HepG2 (cell line): ENCODE data around the gene PTPRE. TPM values are rescaled to one million over a fixed set of nuclear protein-coding genes. Genes with fewer than 3 reads are reported as not detected.

Source experiments
- ATAC-seq: fragments of 200-7000 bp; cut with Tn5 transposase; 3 replicates; pipeline ENCODE4 v1.9.1; 2020; ENCODE audit warnings: mild to moderate bottlenecking, moderate library complexity
- BruUV-seq: library from RNA; stranded (reverse); fragments of 400-500 nt; replicated peaks from 2 replicates; lab custom pipeline; 2021; lab: Mats Ljungman, UMichigan
- CTCF ChIA-PET: fragments of 300-600 bp; formaldehyde crosslinking; extraction: SDS; loops from one replicate; lab custom pipeline; 2021; ENCODE audit warnings: low total read pairs, inconsistent platforms, low intra/inter-chr PET ratio; lab: Yijun Ruan, JAX
- POLR2A ChIA-PET: fragments of 350-600 bp; sonication (Branson Sonifier 250); formaldehyde crosslinking; loops from one replicate; lab custom pipeline; 2020; ENCODE audit warnings: antibody characterized with exemption, inconsistent platforms; lab: Yijun Ruan, JAX
- DNase-seq: peaks from one replicate; pipeline ENCODE4 v3.0.0-alpha.2; 2015; ENCODE audit warnings: low spot score
- FAIRE-seq: peaks from 3 replicates; lab custom pipeline; 2011; peaks lifted over from hg19 to GRCh38; lab: Jason Lieb, UNC
- H2AFZ ChIP-seq: one replicate; pipeline ENCODE4 v1.6.1; 2011; ENCODE audit warnings: low read length, inconsistent platforms
- H3K27ac ChIP-seq: fragments of 300-600 bp; 3 replicates; pipeline ENCODE4 v1.8.0; 2011; ENCODE audit warnings: mixed run types, mild to moderate bottlenecking, mixed read lengths, low read length, inconsistent platforms; ENCODE audit not compliant: insufficient read depth; ENCODE audit errors: extremely low read length
- H3K27me3 ChIP-seq, 2 experiments: fragments of 200-600 bp in 1 of 2; 2 replicates in 1 of 2; 3 replicates in 1 of 2; pipeline versions ENCODE4 v1.6.0 to v1.8.0; 2011; ENCODE audit warnings: low read length in 2 of 2, mild to moderate bottlenecking in 2 of 2, moderate library complexity in 2 of 2, inconsistent platforms in 1 of 2; ENCODE audit not compliant: insufficient read depth in 2 of 2, control insufficient read depth in 1 of 2
- H3K36me3 ChIP-seq, 2 experiments: fragments of 200-600 bp in 1 of 2; replicated peaks in 1 of 2; 2 replicates in 1 of 2; 3 replicates in 1 of 2; pipeline versions ENCODE4 v1.5.1 to v1.8.0; 2011; ENCODE audit warnings: low read length in 2 of 2, inconsistent platforms in 1 of 2; ENCODE audit not compliant: insufficient read depth in 2 of 2, control insufficient read depth in 1 of 2
- H3K4me1 ChIP-seq: 2 replicates; pipeline ENCODE4 v1.5.1; 2012; ENCODE audit warnings: low read length, inconsistent platforms; ENCODE audit not compliant: insufficient read depth
- H3K4me2 ChIP-seq: 2 replicates; pipeline ENCODE4 v1.6.0; 2011; ENCODE audit warnings: low read depth, low read length, inconsistent platforms
- H3K4me3 ChIP-seq, 3 experiments: fragments of 200-600 bp in 1 of 3; sonication (generic), shearing (Covaris generic) in 1 of 3; replicated peaks in 1 of 3; 2 replicates each; pipeline ENCODE4 v1.5.1; 2011 to 2016; ENCODE audit warnings: low read length in 3 of 3, inconsistent platforms in 2 of 3, low read depth in 2 of 3, mild to moderate bottlenecking in 2 of 3, control low read depth in 1 of 3, mixed read lengths in 1 of 3; ENCODE audit not compliant: insufficient read depth in 1 of 3
- H3K79me2 ChIP-seq: one replicate; pipeline ENCODE4 v1.6.1; 2011; ENCODE audit warnings: low read length, inconsistent platforms; ENCODE audit not compliant: insufficient read depth
- H3K9ac ChIP-seq: 2 replicates; pipeline ENCODE4 v1.6.0; 2011; ENCODE audit warnings: mild to moderate bottlenecking, low read depth, low read length, inconsistent platforms; ENCODE audit not compliant: insufficient read depth
- H3K9me3 ChIP-seq: 2 replicates; pipeline ENCODE4 v1.5.1; 2012; ENCODE audit warnings: mild to moderate bottlenecking, low read length
- H4K20me1 ChIP-seq: 2 replicates; pipeline ENCODE4 v1.6.0; 2011; ENCODE audit warnings: inconsistent platforms, mild to moderate bottlenecking, low read length, moderate library complexity; ENCODE audit not compliant: insufficient read depth
- CC2D1A ChIP-seq: sonication (generic); formaldehyde crosslinking; IDR thresholded peaks from 2 replicates; pipeline ENCODE4 v1.8.1; 2023; ENCODE audit warnings: mild to moderate bottlenecking, missing genetic modification reagents
- ETV5 ChIP-seq: IDR thresholded peaks from 2 replicates; pipeline ENCODE4 v1.6.1; 2018; ENCODE audit warnings: missing biosample characterization, missing genetic modification reagents, inconsistent platforms, borderline replicate concordance
- HDAC6 ChIP-seq: fragments of 200-600 bp; sonication (generic); IDR thresholded peaks from 2 replicates; pipeline ENCODE4 v1.7.0; 2017; ENCODE audit warnings: mild to moderate bottlenecking, antibody characterized with exemption, low read length, low read depth
- KDM4B ChIP-seq: sonication (generic); formaldehyde crosslinking; IDR thresholded peaks from 2 replicates; pipeline ENCODE4 v1.4.0; 2020; ENCODE audit warnings: missing genetic modification reagents
- MLLT10 ChIP-seq: sonication (generic); formaldehyde crosslinking; IDR thresholded peaks from 2 replicates; pipeline ENCODE4 v1.4.0; 2020; ENCODE audit warnings: missing genetic modification reagents
- NR2C2 ChIP-seq: sonication (generic); formaldehyde crosslinking; IDR thresholded peaks from 2 replicates; pipeline ENCODE4 v1.4.0; 2020; ENCODE audit warnings: missing genetic modification reagents, mild to moderate bottlenecking, moderate library complexity, borderline replicate concordance
- SALL1 ChIP-seq: sonication (generic); formaldehyde crosslinking; IDR thresholded peaks from 2 replicates; pipeline ENCODE4 v1.8.0; 2022; ENCODE audit warnings: mild to moderate bottlenecking, missing genetic modification reagents
- SNAI1 ChIP-seq: sonication (generic); formaldehyde crosslinking; IDR thresholded peaks from 2 replicates; pipeline ENCODE4 v1.5.0; 2020; ENCODE audit warnings: mild to moderate bottlenecking, missing genetic modification reagents, borderline replicate concordance
- SPEN ChIP-seq: sonication (generic); formaldehyde crosslinking; IDR thresholded peaks from 2 replicates; pipeline ENCODE4 v1.5.1; 2020; ENCODE audit warnings: low read depth, mild to moderate bottlenecking, missing genetic modification reagents
- ZBED4 ChIP-seq: sonication (generic); formaldehyde crosslinking; IDR thresholded peaks from 2 replicates; pipeline ENCODE4 v1.4.0; 2020; ENCODE audit warnings: missing genetic modification reagents, borderline replicate concordance
- ZBTB42 ChIP-seq: sonication (generic); formaldehyde crosslinking; IDR thresholded peaks from 2 replicates; pipeline ENCODE4 v1.5.0; 2020; ENCODE audit warnings: mild to moderate bottlenecking, missing genetic modification reagents
- ZIK1 ChIP-seq: sonication (generic); formaldehyde crosslinking; IDR thresholded peaks from 2 replicates; pipeline ENCODE4 v1.5.0; 2020; ENCODE audit warnings: mild to moderate bottlenecking, low read depth, missing genetic modification reagents, borderline replicate concordance
- ZNF468 ChIP-seq: sonication (generic); formaldehyde crosslinking; IDR thresholded peaks from 2 replicates; pipeline ENCODE4 v1.8.0; 2022; ENCODE audit warnings: mild to moderate bottlenecking, moderate library complexity, missing genetic modification reagents
- ZNF652 ChIP-seq: IDR thresholded peaks from 2 replicates; pipeline ENCODE4 v1.6.1; 2016; ENCODE audit warnings: low read depth, borderline replicate concordance
- in situ Hi-C: cut with HindIII; loops from 2 replicates; pipeline ENCODE4 v1.10.0; 2017; ENCODE audit warnings: low pct_unique_long_range_greater_than_20kb; ENCODE audit not compliant: extremely low pct_ligation_motif_present
- intact Hi-C: fragments of 100-400 bp; cut with micrococcal nuclease; formaldehyde crosslinking; loops from one replicate; pipeline ENCODE4 v1.10.0; 2022; ENCODE audit not compliant: unreplicated experiment
- polyA plus RNA-seq, 8 experiments: library from polyadenylated mRNA; depleted of rRNA in 3 of 8; stranded (reverse) in 7 of 8; unstranded in 1 of 8; fragments of >200 nt; fragmentation: Illumina TruSeq in 4 of 8; extraction: Trizol in 4 of 8; gene quantifications; 2 replicates each; pipeline versions ENCODE4 v1.2.1 to v1.2.3, GENCODE V29; 2011 to 2016; ENCODE audit warnings: low read depth in 4 of 8, missing spikeins in 1 of 8, mixed read lengths in 1 of 8; ENCODE audit not compliant: insufficient read depth in 1 of 8
- total RNA-seq, 5 experiments: library from RNA; depleted of rRNA; stranded (reverse); fragments of >200 nt; fragmentation: Illumina TruSeq; extraction: Trizol; gene quantifications; 2 replicates each; pipeline ENCODE4 v1.2.3, GENCODE V29; 2016; ENCODE audit warnings: low read depth in 1 of 5
- TF ChIP-seq, protein P1 (sequence below): sonication (generic); formaldehyde crosslinking; IDR thresholded peaks from 2 replicates; pipeline ENCODE4 v1.4.0; 2020; ENCODE audit warnings: missing genetic modification reagents, mild to moderate bottlenecking, borderline replicate concordance
- TF ChIP-seq, protein P2 (sequence below): sonication (generic); formaldehyde crosslinking; IDR thresholded peaks from 2 replicates; pipeline ENCODE4 v1.4.0; 2020; ENCODE audit warnings: missing genetic modification reagents

PTPRE gene
- total and polyA plus RNA-seq, 2 of the 13 experiments (the other 11 are each of a cell fraction or from before 2014, with no cell fraction given): 0.01 to 0.02 TPM

- Histone ChIP-seq H3K79me2 (no peaks in the 10 kb centered on the region), H4K20me1 (no peaks in the 10 kb centered on the region), H3K4me3 (no peak overlapping the region), H3K4me1 (no peaks in the 10 kb centered on the region), H3K27me3 (peaks cover 0 to 11% of the 10 kb centered on the region in 2 experiments; a peak in 2 of 5 replicates), H3K4me2 (no peak overlapping the region), H2AFZ (no peak overlapping the region), H3K27ac (no peak overlapping the region), H3K9me3 (no peaks in the 10 kb centered on the region), H3K36me3 (no peaks in the 10 kb centered on the region), H3K9ac (no peak overlapping the region)
- intact Hi-C loops (no loop called here), in situ Hi-C loops (no loop called here)
- BruUV-seq: no TSS peak
- no peak for ATAC-seq
- POLR2A ChIA-PET: no interaction called here
- DNase-seq: no peak
- no peak for FAIRE-seq
- CTCF ChIA-PET: no interaction called here
- TF ChIP-seq SPEN (CRISPR knock-in tag) (no peak), SALL1 (CRISPR knock-in tag) (no peak), ZBTB42 (CRISPR knock-in tag) (no peak), ZBED4 (CRISPR knock-in tag) (no peak), SNAI1 (CRISPR knock-in tag) (no peak), MLLT10 (CRISPR knock-in tag) (no peak), NR2C2 (no peak), ZIK1 (no peak), CC2D1A (CRISPR knock-in tag) (no peak), KDM4B (CRISPR knock-in tag) (no peak), ZNF468 (CRISPR knock-in tag) (no peak), HDAC6 (no peak), ZNF652 (CRISPR knock-in tag) (no peak), ETV5 (no peak)
- TF ChIP-seq, protein P1, sequence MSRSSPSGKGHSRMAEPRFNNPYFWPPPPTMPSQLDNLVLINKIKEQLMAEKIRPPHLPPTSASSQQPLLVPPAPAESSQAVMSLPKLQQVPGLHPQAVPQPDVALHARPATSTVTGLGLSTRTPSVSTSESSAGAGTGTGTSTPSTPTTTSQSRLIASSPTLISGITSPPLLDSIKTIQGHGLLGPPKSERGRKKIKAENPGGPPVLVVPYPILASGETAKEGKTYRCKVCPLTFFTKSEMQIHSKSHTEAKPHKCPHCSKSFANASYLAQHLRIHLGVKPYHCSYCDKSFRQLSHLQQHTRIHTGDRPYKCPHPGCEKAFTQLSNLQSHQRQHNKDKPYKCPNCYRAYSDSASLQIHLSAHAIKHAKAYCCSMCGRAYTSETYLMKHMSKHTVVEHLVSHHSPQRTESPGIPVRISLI (CRISPR knock-in tag): no peak
- TF ChIP-seq, protein P2, sequence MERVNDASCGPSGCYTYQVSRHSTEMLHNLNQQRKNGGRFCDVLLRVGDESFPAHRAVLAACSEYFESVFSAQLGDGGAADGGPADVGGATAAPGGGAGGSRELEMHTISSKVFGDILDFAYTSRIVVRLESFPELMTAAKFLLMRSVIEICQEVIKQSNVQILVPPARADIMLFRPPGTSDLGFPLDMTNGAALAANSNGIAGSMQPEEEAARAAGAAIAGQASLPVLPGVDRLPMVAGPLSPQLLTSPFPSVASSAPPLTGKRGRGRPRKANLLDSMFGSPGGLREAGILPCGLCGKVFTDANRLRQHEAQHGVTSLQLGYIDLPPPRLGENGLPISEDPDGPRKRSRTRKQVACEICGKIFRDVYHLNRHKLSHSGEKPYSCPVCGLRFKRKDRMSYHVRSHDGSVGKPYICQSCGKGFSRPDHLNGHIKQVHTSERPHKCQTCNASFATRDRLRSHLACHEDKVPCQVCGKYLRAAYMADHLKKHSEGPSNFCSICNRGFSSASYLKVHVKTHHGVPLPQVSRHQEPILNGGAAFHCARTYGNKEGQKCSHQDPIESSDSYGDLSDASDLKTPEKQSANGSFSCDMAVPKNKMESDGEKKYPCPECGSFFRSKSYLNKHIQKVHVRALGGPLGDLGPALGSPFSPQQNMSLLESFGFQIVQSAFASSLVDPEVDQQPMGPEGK (CRISPR knock-in tag): no peak
Measured at GRCh38 chr10:127937069-127937468, 30.2 kb downstream of the PTPRE start.
